Testis (tissue), 2 donors: Measurements from ENCODE around the gene MEIS2.

ENCODE experiments used
- POLR2A ChIP-seq: fragments of 450-650 bp; IDR thresholded peaks from one replicate; pipeline ENCODE4 v1.6.1; 2017; ENCODE audit warnings: antibody characterized with exemption, mild to moderate bottlenecking, moderate library complexity
- TF ChIP-seq, protein P1 (sequence below), 3 experiments: fragments of 450-650 bp in 2 of 3; fragments of 200-600 bp in 1 of 3; sonication (generic) in 1 of 3; IDR thresholded peaks; one replicate each; pipeline ENCODE4 v1.5.1; 2016 to 2019; ENCODE audit warnings: antibody characterized with exemption in 3 of 3, mild to moderate bottlenecking in 2 of 3, moderate library complexity in 1 of 3

DNA sequence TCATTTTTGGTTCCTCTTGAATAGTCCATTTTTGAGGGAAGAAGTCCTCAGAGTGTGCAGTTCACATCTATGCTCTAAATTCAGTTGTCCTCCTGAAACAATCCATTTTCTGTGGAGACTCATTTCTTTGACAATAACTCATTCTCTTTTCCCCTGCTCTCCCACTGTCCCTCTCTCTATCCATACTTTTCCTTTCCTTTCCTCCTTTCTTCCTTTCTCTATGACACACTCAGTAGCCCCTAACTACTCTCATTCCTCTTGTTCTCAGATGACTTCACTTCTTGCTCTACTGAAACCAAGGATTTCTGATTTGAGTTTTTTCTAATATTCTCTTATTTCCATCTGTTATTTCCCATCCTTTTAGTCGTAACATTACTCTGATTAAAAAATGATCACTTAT is 16.7 kb upstream of the MEIS2 start:
- TF ChIP-seq, protein P1, sequence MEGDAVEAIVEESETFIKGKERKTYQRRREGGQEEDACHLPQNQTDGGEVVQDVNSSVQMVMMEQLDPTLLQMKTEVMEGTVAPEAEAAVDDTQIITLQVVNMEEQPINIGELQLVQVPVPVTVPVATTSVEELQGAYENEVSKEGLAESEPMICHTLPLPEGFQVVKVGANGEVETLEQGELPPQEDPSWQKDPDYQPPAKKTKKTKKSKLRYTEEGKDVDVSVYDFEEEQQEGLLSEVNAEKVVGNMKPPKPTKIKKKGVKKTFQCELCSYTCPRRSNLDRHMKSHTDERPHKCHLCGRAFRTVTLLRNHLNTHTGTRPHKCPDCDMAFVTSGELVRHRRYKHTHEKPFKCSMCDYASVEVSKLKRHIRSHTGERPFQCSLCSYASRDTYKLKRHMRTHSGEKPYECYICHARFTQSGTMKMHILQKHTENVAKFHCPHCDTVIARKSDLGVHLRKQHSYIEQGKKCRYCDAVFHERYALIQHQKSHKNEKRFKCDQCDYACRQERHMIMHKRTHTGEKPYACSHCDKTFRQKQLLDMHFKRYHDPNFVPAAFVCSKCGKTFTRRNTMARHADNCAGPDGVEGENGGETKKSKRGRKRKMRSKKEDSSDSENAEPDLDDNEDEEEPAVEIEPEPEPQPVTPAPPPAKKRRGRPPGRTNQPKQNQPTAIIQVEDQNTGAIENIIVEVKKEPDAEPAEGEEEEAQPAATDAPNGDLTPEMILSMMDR (IDR thresholded peaks at IDR 0.05) = no peak
- TF ChIP-seq POLR2A = no peak
